Limb (tissue), 2 donors: ENCODE measurements around the gene STXBP5.

Experiments used
- DNase-seq, 2 donors: peaks; one replicate each; pipeline ENCODE4 v3.0.0-alpha.2; 2016; ENCODE audit errors: extremely low spot score in 2 of 2

Gene STXBP5

DNA sequence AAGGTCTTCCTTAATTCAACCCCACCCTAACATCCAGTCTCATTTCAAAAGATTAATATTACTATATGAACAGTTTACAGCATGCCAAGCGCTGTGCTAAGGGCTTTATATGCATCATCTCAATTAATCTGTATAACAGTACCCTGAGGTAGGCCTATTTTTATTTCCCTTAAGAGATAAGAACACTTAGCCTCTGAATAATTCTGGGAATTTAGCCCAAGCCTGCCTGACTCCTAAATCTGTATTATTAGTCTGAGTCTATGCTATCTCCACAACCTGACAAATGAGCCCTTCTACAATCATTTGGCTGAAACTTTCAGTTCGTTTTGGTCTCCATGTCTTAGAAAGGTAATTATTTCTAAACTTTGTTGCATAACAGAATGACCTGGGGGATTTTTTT is 226.6 kb downstream of the STXBP5 start:
- DNase-seq = no peak

DNA sequence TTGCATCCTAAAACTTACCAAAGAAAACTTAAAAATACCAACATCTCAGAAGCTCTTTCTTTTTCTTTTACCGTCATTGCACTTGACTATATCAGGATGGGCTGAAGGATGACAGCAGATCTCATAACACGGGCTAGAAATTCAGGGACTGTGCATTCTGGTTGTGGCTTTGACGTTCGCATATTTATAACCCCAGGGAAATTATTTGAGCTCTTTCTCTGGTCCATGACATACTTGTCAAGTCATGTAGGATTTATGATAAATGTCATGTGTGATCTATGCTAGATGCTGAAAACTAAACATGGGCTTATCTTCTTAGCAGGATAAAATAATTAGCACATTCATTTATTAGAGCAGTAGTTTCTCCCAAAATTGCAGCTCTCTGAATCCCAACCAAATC is 229.9 kb downstream of the STXBP5 start:
- no peak for DNase-seq

DNA sequence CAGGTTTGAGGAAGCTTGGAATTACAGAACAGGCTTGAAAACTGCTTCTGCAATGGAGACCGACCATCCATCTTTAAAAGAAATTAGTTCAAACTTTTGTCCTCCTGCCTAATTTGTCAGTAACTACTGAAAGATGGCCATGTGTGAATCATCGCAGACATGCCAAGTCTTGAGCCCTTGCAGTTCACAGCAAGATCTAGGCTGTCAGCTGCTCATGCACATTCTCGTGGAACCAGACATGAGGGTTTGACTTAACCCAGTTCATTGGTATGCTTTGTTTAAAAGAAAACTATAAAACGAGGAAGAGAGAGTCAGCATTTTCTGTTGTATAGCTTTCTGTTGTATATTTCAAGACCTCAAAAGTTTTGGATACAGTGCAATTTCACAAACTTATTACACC is 230.3 kb downstream of the STXBP5 start:
- no peak for DNase-seq

DNA sequence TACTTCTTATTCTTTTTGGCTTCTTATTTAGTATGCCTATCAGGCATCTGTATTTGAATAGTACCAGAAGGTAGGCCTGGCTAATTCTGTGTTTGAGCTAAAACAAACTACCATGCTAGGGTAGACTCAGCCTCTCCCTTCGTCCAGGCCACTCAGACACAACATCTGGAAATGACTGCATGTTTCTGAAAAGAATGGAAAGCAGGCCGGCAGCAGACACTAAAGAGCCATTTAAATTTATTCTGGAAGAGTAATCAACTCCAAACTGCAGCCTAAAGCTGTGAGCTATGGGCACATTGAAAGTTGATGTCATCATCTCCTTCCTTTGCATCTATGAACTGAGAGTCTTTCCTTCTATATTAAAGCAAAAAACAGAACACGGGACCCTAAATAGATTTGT is 233.4 kb downstream of the STXBP5 start:
- DNase-seq = no peak

DNA sequence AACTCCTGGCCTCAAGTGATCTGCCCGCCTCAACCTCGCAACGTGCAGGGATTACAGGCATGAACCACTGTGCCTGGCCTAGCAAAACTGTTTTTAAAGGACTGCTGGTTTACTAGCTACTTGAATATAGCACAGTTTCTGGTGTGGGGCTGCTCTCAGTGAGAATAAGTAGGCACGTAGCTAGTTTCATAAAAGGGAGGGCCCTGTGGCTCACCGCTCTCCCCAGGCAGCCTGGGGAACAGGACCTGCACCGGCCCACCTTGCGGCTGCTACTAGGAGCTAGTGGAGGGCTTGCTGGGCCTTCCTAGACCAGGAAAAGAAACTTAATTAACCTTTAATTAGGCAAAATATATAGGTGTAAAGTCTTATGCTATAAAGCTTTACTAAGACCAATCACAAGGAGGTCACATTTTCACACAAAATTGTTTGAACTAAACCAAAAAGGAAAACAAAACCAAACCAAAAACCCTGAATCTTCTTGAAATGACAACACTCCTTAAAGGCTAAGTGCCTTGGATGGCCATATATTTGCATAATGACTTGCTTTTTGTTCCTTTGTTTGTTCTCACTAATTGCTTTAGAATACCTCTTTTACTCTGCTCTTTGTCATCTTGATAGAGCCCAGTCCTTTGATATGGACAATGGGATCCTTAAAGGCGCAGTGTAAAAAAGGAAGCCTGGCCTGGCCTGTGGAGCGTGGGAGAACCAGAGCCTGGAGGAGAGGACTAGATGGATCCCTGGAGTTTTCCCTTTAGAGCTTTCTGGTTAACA is 234.7 kb downstream of the STXBP5 start:
- no peak for DNase-seq
